ENCODE results near the gene SEC31A.

SEC31A gene

GRCh38 chr4:82814034-82814433 lies 76.9 kb downstream of the SEC31A start:
- Histone ChIP-seq H3K9me3 (no peaks in the 10 kb centered on the region), H3K4me1 (peaks cover 6% of the 10 kb centered on the region), H3K36me3 (peaks cover 24% of the 10 kb centered on the region), H3K27me3 (no peaks in the 10 kb centered on the region), H3K4me3 (ENCODE audit: low read depth, low read length) (no peak overlapping the region)
- no peak for DNase-seq
- no peak for TF ChIP-seq CTCF (IDR thresholded peaks at IDR 0.05; ENCODE audit: low read depth, low read length)

- Histone ChIP-seq H3K4me1 (peaks cover 6% of the 10 kb centered on the region), H3K9me3 (no peaks in the 10 kb centered on the region), H3K36me3 (peaks cover 3% of the 10 kb centered on the region), H3K4me3 (ENCODE audit: low read depth, low read length) (no peak overlapping the region), H3K27me3 (no peaks in the 10 kb centered on the region)
- no peak for TF ChIP-seq CTCF (IDR thresholded peaks at IDR 0.05; ENCODE audit: low read depth, low read length)
- DNase-seq: no peak
Observed at GRCh38 chr4:82811838-82812341, 79.1 kb downstream of the SEC31A start.

- Histone ChIP-seq H3K27me3 (no peaks in the 10 kb centered on the region), H3K36me3 (no peaks in the 10 kb centered on the region), H3K4me3 (ENCODE audit: low read depth, low read length) (no peak overlapping the region), H3K4me1 (peaks cover 6% of the 10 kb centered on the region), H3K9me3 (no peaks in the 10 kb centered on the region)
- no peak for DNase-seq
- no peak for TF ChIP-seq CTCF (IDR thresholded peaks at IDR 0.05; ENCODE audit: low read depth, low read length)
Observed at GRCh38 chr4:82811392-82811791, 79.6 kb downstream of the SEC31A start.

GRCh38 chr4:82810176-82810575 lies 80.8 kb downstream of the SEC31A start:
- H3K4me1 ChIP-seq: peaks cover 6% of the 10 kb centered on the region
- DNase-seq: no peak
- TF ChIP-seq CTCF (IDR thresholded peaks at IDR 0.05; ENCODE audit: low read depth, low read length): no peak
- H3K9me3 ChIP-seq: no peaks in the 10 kb centered on the region
- no peak overlapping the region for H3K4me3 ChIP-seq (ENCODE audit: low read depth, low read length)
- H3K36me3 ChIP-seq: no peaks in the 10 kb centered on the region
- no peaks in the 10 kb centered on the region for H3K27me3 ChIP-seq

- H3K36me3 ChIP-seq: no peaks in the 10 kb centered on the region
- H3K9me3 ChIP-seq: no peaks in the 10 kb centered on the region
- no peak for TF ChIP-seq CTCF (IDR thresholded peaks at IDR 0.05; ENCODE audit: low read depth, low read length)
- H3K4me1 ChIP-seq: peaks cover 6% of the 10 kb centered on the region
- no peak for DNase-seq
- H3K4me3 ChIP-seq (ENCODE audit: low read depth, low read length): no peak overlapping the region
- H3K27me3 ChIP-seq: no peaks in the 10 kb centered on the region
Observed at GRCh38 chr4:82809619-82810018, 81.3 kb downstream of the SEC31A start.

GRCh38 chr4:82803746-82804145 lies 87.2 kb downstream of the SEC31A start:
- Histone ChIP-seq H3K4me1 (no peaks in the 10 kb centered on the region), H3K4me3 (ENCODE audit: low read depth, low read length) (no peak overlapping the region), H3K27me3 (peaks cover 5% of the 10 kb centered on the region), H3K36me3 (no peaks in the 10 kb centered on the region), H3K9me3 (no peaks in the 10 kb centered on the region)
- no peak for DNase-seq
- TF ChIP-seq CTCF (IDR thresholded peaks at IDR 0.05; ENCODE audit: low read depth, low read length): no peak
